RPMI7951 (cell line): ENCODE measurements around the gene CLEC2A. TPM values are rescaled to one million over a fixed set of nuclear protein-coding genes. Genes with fewer than 3 reads are reported as not detected.

Experiments used
- DNase-seq: peaks from one replicate; pipeline ENCODE4 v3.0.0-alpha.2; 2012; ENCODE audit warnings: low read depth
- total RNA-seq: library from RNA; depleted of rRNA; stranded (reverse); fragments of >200 nt; shearing (Covaris generic); gene quantifications from 2 replicates; pipeline ENCODE4 v1.2.3, GENCODE V29; 2014

Gene CLEC2A
- total RNA-seq, 1 experiment from 2014 or later: not detected

GRCh38 chr12:9933958-9934357 is 1.8 kb upstream of the CLEC2A start:
- DNase-seq: no peak

DNA sequence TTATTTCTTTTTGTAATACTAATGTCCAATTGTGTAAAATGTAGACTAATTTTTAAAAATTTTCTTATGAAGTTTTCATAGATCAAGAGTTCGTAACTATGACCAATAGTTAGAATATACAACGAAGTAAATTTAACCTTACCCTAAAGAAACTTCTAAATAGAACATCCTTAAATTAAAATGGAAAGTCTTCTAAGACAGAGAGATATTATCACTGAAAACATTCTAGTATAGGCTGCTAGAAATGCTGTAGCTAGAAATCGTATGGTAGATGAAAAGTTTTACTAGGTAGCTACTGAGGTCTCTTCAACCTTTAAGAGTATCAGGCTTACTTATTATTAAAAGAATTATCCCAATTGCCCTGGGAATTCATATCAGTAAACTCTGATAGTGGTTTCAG is 925 bp downstream of the CLEC2A start:
- DNase-seq: no peak

DNA sequence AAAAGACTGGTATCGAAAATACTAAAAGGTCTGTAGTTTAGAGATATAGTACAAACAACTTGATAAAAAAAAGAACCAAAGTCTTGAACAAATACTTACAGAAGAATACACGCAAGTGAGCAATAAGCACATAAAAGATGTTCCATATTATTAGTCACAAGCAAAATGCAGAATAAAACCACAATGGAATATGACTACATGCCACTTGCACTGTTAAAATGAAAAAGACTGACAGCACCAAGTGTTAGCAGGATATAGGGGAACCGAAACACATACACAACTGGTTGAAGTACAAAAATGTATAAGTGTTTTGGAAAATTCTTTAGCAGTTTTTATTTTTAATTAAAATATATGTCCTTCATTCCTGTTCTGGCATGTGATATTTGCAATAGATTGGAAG is 3.6 kb downstream of the CLEC2A start:
- DNase-seq: no peak

DNA sequence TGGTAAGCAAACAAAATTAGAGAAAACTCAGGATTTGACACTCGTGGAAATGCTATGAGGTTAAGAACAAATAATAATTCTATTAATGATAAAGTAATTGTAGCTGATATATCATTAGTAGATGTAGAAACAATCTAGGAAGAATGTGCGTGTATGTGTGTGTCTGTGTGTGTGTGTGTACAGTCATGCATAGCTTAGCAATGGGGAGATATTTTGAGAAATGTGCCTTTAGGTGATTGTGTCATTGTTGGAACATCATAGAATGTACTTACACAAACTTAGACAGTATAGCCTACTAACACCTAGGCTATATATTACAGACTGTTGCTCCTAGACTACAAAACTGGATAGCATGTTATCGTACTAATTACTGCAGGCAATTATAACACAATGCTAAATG is 5.3 kb downstream of the CLEC2A start:
- no peak for DNase-seq

- DNase-seq: peak; percentile 33
Measured at GRCh38 chr12:9925705-9926393, 6.3 kb downstream of the CLEC2A start.

- no peak for DNase-seq
Measured at GRCh38 chr12:9922429-9922828, 9.7 kb downstream of the CLEC2A start.

DNA sequence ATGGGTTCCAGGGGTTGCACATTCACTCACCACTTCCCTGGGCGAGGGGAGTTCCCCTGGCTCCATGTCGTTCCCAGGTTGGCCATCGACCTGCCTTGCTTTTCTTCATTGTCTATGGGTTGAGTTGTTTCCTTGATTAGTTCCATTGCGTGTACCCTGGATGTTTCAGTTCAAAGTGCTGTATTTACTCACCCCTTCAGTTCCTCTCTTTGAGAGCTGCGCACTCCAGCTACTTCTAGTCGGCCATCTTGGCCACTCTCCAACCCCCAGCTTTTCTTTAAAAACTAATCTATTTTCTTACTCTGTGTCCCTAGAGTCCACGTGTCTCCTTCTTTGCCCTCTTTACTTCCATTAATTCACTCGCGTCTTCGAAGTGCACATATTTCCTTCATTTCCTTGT is 11.7 kb downstream of the CLEC2A start:
- DNase-seq: no peak

DNA sequence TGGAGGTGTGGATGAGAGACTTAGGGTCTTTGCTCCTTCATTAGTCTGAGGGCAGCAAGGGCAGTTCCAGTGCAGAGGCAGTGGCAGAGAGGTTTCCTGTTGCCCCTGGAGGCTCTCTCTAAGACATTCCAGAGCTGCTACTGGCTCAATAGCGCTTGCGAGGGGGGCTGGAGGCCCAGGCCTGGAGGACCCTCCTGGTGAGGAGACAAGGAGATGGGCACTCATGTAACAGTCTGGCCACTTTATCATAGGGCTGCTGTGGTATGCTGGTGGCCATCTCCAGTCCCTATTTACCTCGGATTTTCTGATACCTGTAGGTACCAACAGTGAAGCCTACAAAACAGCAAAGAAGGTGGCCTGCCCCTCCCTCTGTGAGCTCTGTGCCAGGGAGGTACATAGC is 12.7 kb downstream of the CLEC2A start:
- DNase-seq: no peak

DNA sequence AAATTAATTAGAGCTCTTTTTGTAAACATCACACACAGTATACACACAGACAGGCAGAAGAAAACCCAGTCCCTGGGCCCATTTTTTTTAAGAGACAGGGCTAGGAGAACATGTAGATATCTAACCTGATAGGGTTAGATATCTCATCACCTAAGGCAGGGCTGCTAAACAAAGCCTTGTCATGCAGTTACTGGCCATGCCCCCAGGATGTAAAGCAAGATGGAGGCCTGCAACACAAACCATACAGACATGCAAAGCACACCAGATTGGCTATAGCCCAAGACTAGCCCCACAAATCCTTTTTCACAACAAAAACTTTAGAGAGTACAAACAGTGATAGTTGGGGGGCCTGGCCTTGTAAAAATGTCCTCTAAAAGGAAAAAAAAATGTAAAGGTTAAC is 20.5 kb downstream of the CLEC2A start:
- DNase-seq: no peak

DNA sequence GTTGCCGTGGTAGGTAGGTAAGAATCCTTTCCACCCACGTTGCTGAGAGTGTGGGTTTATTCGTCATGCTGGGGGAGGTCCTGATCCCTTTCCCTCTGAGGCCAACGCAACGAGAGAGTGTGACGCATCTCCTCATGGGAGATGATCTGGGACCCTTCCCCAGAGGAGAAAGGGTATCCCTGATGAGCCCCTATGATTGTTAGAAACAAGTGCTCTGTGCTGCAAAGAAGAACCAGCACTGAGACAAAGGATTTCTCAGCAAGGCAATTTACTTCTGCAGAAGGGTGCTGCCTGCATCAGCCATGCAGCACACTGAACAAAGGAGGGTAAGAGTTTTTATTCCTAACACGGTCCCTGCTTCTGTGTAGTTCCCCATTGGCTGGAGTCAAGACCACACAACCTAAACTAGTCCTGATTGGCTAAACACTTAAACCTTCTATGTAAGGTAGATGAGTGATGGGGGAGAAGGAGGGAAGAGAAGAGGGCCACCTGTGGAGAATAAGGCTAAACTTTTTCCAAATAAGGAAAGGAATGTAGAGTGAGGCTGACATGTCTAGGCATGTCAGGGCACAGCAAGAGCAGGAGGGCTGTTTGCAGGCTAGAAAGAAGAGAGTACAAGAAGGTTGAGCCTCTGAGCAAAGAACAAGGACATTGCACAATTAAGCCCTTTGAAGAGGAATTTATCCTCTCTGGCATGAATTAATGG is 21.3 kb downstream of the CLEC2A start:
- DNase-seq: peak; percentile 5

DNA sequence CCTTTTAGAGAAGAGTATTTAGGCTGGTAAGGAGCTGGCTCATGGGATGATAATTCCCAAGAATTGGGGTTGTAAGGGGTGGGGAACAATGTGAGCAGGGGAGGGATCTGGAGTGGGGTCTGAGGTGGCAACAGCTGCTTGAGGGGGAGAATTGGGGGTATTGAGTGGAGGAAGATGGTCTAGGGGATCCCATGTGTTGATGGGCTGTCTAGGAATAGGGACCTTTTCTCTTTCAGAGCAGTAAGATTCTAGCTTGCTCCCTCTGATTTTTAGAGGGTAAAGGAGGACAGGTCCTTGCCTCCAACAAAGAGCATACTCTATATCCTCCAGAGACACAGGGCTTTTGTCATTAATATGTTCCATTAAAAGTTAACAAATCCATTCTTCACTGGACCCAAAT is 22.4 kb downstream of the CLEC2A start:
- DNase-seq: no peak

GRCh38 chr12:9908350-9908749 is 23.8 kb downstream of the CLEC2A start:
- no peak for DNase-seq

DNA sequence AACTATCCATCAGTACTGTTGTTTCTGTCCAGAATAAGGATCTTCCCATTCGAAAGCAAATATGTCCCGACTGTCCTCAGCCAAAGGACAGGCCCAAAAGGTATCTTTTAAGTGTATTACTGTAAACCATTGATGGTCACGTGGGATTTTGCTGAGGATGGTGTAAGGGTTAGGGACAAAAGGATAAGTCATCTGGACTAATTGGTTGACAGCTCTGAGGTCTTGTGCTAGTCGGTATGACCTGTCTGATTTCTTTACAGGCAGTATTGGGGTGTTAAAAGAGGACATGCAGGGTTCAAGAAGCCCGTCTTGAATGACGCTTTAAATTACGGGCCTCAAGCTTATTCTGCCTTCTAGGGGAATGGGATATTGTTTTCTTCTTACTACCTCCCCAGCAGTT is 24.4 kb downstream of the CLEC2A start:
- no peak for DNase-seq

GRCh38 chr12:9906873-9907272 is 25.3 kb downstream of the CLEC2A start:
- DNase-seq: no peak

GRCh38 chr12:9902539-9903228 is 29.5 kb downstream of the CLEC2A start:
- DNase-seq: no peak

DNA sequence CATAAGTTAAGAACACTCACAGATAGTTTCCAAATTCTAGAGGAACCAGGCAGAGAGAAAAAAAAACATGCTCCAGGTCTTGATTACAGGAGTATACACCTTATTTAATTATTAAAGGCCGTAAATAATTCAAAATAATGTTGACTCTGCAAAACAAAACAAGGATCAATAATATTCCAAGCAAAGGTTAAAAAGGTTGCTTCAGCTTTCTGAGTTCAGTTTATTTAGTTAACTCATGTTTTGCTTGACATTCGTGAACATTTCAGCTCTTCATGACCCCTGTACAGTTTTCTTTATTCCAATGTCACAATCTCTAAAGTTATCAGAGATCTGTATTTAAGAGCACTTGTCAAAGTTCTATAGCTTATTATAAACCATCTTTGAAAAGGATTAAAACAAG is 31.2 kb downstream of the CLEC2A start:
- DNase-seq: no peak

DNA sequence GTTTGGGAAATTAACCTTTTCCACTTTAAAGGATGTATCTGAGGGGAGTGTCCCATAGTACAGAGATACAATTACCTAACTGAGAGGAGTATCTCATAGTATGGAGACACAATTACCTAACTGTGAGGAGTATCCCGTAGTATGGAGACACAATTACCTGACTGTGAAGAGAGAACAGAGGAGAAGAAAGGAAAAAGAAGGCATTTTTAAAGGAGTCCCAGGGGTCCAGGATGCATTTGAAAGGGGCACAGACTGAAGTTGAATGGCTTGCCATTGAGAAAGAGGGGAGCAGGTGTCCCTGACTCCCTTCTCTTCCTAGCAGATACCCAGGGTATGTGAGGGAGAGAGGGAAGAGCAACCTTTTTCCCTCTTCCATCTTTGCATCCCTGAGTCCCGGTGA is 33.0 kb downstream of the CLEC2A start:
- no peak for DNase-seq

DNA sequence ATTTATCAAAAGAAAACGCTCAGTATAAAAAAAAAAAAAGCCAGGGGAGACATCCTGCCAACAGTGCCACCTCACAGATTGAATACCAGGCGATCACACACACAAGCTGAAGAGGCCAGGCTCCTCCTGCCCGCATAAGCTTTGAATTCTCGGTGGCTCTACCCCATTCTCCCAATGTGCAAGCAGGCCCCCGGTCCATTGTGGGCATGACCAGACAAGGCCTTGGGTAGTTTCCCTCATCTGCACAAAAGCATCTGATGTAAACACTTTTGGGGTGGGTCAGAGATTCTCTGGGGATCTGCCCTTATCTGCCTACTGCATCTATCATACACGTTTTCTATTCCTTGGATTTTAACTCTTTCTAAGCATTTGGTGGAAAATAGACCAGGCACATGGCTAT is 34.6 kb downstream of the CLEC2A start:
- no peak for DNase-seq

GRCh38 chr12:9895215-9895971 is 36.8 kb downstream of the CLEC2A start:
- DNase-seq: no peak

GRCh38 chr12:9888665-9889273 is 43.4 kb downstream of the CLEC2A start:
- DNase-seq: no peak

DNA sequence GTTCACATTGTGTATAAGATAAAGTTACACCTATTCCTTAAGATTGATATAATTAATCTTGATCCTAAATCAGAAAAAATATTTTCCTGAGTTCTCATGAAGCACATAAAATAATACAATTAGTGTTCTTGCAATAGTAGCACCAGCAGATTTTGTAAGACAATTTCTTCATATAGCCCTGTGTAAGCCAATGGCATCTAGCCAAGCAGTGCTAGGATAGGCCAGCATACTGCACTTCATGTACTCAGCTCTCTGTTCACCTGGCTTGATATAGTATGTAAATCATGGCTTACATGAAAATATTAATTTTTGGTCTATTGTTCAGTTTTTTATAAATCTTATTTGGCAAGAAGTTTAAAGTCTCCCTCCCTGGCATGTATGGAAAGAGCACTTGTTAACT is 49.0 kb downstream of the CLEC2A start:
- DNase-seq: no peak

DNA sequence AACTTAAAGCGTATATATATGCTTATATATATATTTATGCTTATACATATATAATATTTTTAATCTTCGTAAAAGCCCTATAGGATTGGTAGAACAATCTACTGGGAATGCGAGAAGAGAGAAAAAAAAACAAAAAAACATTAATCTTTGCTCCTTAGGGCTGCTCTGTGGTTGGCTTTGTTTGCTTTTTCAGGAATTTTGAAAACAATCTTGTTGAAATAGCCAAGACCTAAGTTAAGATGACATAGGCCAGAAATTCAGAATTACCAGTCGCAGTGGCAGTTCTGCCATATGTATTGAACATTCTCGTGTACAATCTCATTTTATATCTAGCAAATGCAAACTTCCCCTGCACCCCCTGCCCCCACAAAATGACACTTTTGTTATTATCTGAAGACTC is 50.2 kb downstream of the CLEC2A start:
- no peak for DNase-seq
